Measurements from ENCODE around the gene SLC66A3.

DNA sequence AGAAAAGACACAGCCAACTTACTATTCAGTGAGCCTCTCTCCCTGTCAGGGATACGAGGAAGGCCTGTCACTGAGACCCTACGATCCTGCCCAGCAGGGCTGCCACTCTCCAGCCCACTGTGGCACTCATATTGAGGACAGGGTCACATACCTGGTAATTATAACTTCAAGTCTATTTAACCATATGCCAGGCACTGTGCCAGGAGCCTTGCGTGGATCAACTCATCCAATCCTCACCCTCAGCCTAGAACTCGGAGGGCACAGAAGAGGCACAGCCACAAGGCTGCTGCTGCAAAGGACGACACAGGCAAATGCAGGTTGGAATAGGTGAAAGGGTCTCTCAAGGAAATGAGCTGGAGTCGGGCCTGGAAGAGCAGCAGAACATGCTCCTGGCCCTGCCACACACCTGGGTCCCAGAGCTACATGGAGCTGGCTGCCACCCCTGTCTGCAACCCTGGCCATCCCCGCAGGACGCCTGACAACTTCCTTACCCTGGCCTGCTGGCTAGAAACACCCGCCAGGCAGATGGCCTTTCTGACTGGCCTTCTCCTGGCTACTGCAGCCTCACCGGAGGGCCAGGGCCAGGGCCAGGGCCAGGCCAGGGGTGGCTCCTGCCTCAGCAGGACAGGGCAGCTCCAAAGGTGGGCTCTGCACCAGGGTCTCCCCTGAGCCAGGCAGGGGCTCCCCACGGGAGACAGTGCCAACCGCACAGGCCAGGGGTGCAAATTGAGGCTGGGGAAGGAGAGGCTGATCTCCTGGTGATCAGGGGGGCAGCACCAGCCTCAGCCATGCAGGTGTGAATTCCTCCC is 32.1 kb upstream of the SLC66A3 start:
- TF ChIP-seq FOXP2 (optimal IDR thresholded peaks at IDR 0.05; ENCODE audit: control extremely low read depth, extremely low read length, insufficient read depth) (no peak), POLR2AphosphoS5 (IDR thresholded peaks at IDR 0.05; ENCODE audit: borderline replicate concordance, low read depth, low read length) (no peak), EZH2 (IDR thresholded peaks at IDR 0.05) (no peak)

Data from SK-N-MC (cell line).